GM12892 (cell line): Measurements from ENCODE around the gene CHST8.

ENCODE experiments used
- DNase-seq: peaks from one replicate; pipeline ENCODE4 v3.0.0; 2011; ENCODE audit not compliant: insufficient read length
- FAIRE-seq: peaks from 2 replicates; lab custom pipeline; 2011; peaks lifted over from hg19 to GRCh38; lab: Jason Lieb, UNC
- POLR2A ChIP-seq: IDR thresholded peaks from 2 replicates; pipeline ENCODE4 v1.6.1; 2011; ENCODE audit warnings: low read depth, low read length, control low read depth
- POLR2AphosphoS5 ChIP-seq: IDR thresholded peaks from 2 replicates; pipeline ENCODE4 v1.6.1; 2011; ENCODE audit warnings: low read depth, low read length, control low read depth
- TAF1 ChIP-seq: IDR thresholded peaks from 2 replicates; pipeline ENCODE4 v1.6.1; 2011; ENCODE audit warnings: low read depth, mild to moderate bottlenecking, control low read depth, low read length, borderline replicate concordance

The CHST8 gene

GRCh38 chr19:33681081-33681680 is 59.4 kb downstream of the CHST8 start:
- DNase-seq (no peak), FAIRE-seq (no peak)
- no peak for TF ChIP-seq TAF1
- no peak for TF ChIP-seq POLR2AphosphoS5
- TF ChIP-seq POLR2A, result no peak

GRCh38 chr19:33683881-33684537 is 62.3 kb downstream of the CHST8 start:
- no peak for FAIRE-seq
- DNase-seq, result no peak
- TF ChIP-seq POLR2AphosphoS5, result no peak
- TF ChIP-seq POLR2A, result no peak
- no peak for TF ChIP-seq TAF1

GRCh38 chr19:33684538-33685232 is 62.9 kb downstream of the CHST8 start:
- FAIRE-seq, result no peak
- no peak for TF ChIP-seq POLR2AphosphoS5
- TF ChIP-seq POLR2A, result no peak
- no peak for TF ChIP-seq TAF1

GRCh38 chr19:33685541-33685940 is 63.8 kb downstream of the CHST8 start:
- FAIRE-seq (no peak), DNase-seq (no peak)
- no peak for TF ChIP-seq POLR2A
- no peak for TF ChIP-seq TAF1
- no peak for TF ChIP-seq POLR2AphosphoS5

More at GRCh38 chr19:33684538-33685232, 62.9 kb downstream of the CHST8 start:
- DNase-seq, result no peak

- no peak for DNase-seq
- TF ChIP-seq TAF1 (no peak), POLR2A (no peak), POLR2AphosphoS5 (no peak)
- FAIRE-seq, result no peak
These were observed 64.5 kb downstream of the CHST8 start for GRCh38 chr19:33686262-33686661.

GRCh38 chr19:33686687-33687480 is 65.1 kb downstream of the CHST8 start:
- DNase-seq (no peak), FAIRE-seq (no peak)
- TF ChIP-seq POLR2AphosphoS5 (no peak), TAF1 (no peak), POLR2A (no peak)

- DNase-seq (no peak), FAIRE-seq (no peak)
- TF ChIP-seq POLR2A, result no peak
- no peak for TF ChIP-seq TAF1
- TF ChIP-seq POLR2AphosphoS5, result no peak
These were observed 65.9 kb downstream of the CHST8 start for GRCh38 chr19:33687481-33688170.

- TF ChIP-seq TAF1 (no peak), POLR2A (no peak), POLR2AphosphoS5 (no peak)
- FAIRE-seq (no peak), DNase-seq (no peak)
These were observed 66.6 kb downstream of the CHST8 start for GRCh38 chr19:33688171-33688992.

GRCh38 chr19:33689138-33689746 is 67.5 kb downstream of the CHST8 start:
- FAIRE-seq (no peak), DNase-seq (no peak)
- TF ChIP-seq POLR2A (no peak), POLR2AphosphoS5 (no peak), TAF1 (no peak)
